GM12878 (cell line): Measurements from ENCODE around the gene DCLRE1B. TPM values are rescaled to one million over a fixed set of nuclear protein-coding genes. Genes with fewer than 3 reads are reported as not detected.

Experiments used
- ATAC-seq: fragments of 200-7000 bp; cut with Tn5 transposase; 3 replicates; pipeline ENCODE4 v1.9.1; 2020; ENCODE audit warnings: mild to moderate bottlenecking, moderate library complexity
- BruUV-seq: library from RNA; stranded (reverse); fragments of 400-500 nt; replicated peaks from 2 replicates; lab custom pipeline; 2021; lab: Mats Ljungman, UMichigan
- CTCF ChIA-PET: fragments of 300-600 bp; sonication (Branson Sonifier 250); formaldehyde crosslinking; extraction: SDS; loops from one replicate; lab custom pipeline; 2021; ENCODE audit warnings: inconsistent platforms; lab: Yijun Ruan, JAX
- POLR2A ChIA-PET: fragments of 350-600 bp; formaldehyde crosslinking; extraction: SDS; loops from one replicate; lab custom pipeline; 2021; ENCODE audit warnings: inconsistent platforms; lab: Charles Lee
- RAD21 ChIA-PET: fragments of 300-600 bp; sonication (Branson Sonifier 250); formaldehyde crosslinking; loops from one replicate; lab custom pipeline; 2023; ENCODE audit warnings: antibody characterized with exemption; ENCODE audit not compliant: unreplicated experiment; lab: Charles Lee
- SMC1A ChIA-PET: fragments of 300-600 bp; sonication (Branson Sonifier 250); formaldehyde crosslinking; loops from one replicate; lab custom pipeline; 2023; ENCODE audit not compliant: unreplicated experiment, uncharacterized antibody; lab: Charles Lee
- DNase-seq: peaks from one replicate; pipeline ENCODE4 v3.0.0-alpha.2; 2011; ENCODE audit warnings: low read depth, low spot score
- FAIRE-seq: peaks from 3 replicates; lab custom pipeline; 2011; peaks lifted over from hg19 to GRCh38; lab: Jason Lieb, UNC
- H2AFZ ChIP-seq: 2 replicates; pipeline ENCODE4 v1.6.0; 2011; ENCODE audit warnings: low read depth, low read length, control low read depth; ENCODE audit not compliant: control insufficient read depth
- H3K27ac ChIP-seq: 2 replicates; pipeline ENCODE4 v1.5.1; 2011; ENCODE audit warnings: control low read depth; ENCODE audit not compliant: control insufficient read depth, insufficient read depth
- H3K27me3 ChIP-seq, 2 experiments: replicated peaks in 1 of 2; 2 replicates each; pipeline versions ENCODE4 v1.6.0 to v1.6.1; 2011; ENCODE audit warnings: low read length in 1 of 2; ENCODE audit not compliant: control insufficient read depth in 2 of 2, insufficient read depth in 2 of 2
- H3K36me3 ChIP-seq, 2 experiments: 2 replicates each; pipeline ENCODE4 v1.5.1; 2011; ENCODE audit warnings: low read length in 1 of 2; ENCODE audit not compliant: control insufficient read depth in 2 of 2, insufficient read depth in 2 of 2
- H3K4me1 ChIP-seq: 2 replicates; pipeline ENCODE4 v1.6.1; 2011; ENCODE audit warnings: mild to moderate bottlenecking, low read length, moderate library complexity, mixed read lengths; ENCODE audit not compliant: control insufficient read depth, insufficient read depth
- H3K4me2 ChIP-seq: 2 replicates; pipeline ENCODE4 v1.6.0; 2011; ENCODE audit warnings: control low read depth; ENCODE audit not compliant: control insufficient read depth, insufficient read depth
- H3K4me3 ChIP-seq: fragments of 200-600 bp; sonication (generic); 2 replicates; pipeline ENCODE4 v1.5.1; 2016
- H3K79me2 ChIP-seq: 2 replicates; pipeline ENCODE4 v1.6.0; 2011; ENCODE audit warnings: low read length; ENCODE audit not compliant: control insufficient read depth, insufficient read depth
- H3K9ac ChIP-seq: 2 replicates; pipeline ENCODE4 v1.8.0; 2011; ENCODE audit warnings: low read length, control low read depth, mixed read lengths; ENCODE audit not compliant: control insufficient read depth, insufficient read depth
- H3K9me3 ChIP-seq: replicated peaks from 3 replicates; pipeline ENCODE4 v1.5.1; 2011; ENCODE audit warnings: mild to moderate bottlenecking, low read length; ENCODE audit not compliant: control insufficient read depth, insufficient read depth
- H4K20me1 ChIP-seq: 2 replicates; pipeline ENCODE4 v1.6.0; 2011; ENCODE audit not compliant: control insufficient read depth, insufficient read depth
- EZH2 ChIP-seq: IDR thresholded peaks from 2 replicates; pipeline ENCODE4 v1.6.1; 2012; ENCODE audit warnings: low read depth, mild to moderate bottlenecking, control low read depth, inconsistent platforms, low read length, borderline replicate concordance; ENCODE audit not compliant: control insufficient read depth
- IRF3 ChIP-seq: fragments of 450-650 bp; IDR thresholded peaks from 2 replicates; pipeline ENCODE4 v1.6.1; 2014; ENCODE audit warnings: mild to moderate bottlenecking
- IRF4 ChIP-seq: IDR thresholded peaks from 2 replicates; pipeline ENCODE4 v1.6.1; 2011; ENCODE audit warnings: low read depth, low read length
- KAT2A ChIP-seq: conservative IDR thresholded peaks from 2 replicates; pipeline ENCODE4 v1.6.1; 2011; ENCODE audit warnings: low read depth, low read length; ENCODE audit not compliant: control insufficient read depth
- NBN ChIP-seq: fragments of 450-650 bp; IDR thresholded peaks from 2 replicates; pipeline ENCODE4 v1.6.1; 2016
- NFYB ChIP-seq: IDR thresholded peaks from 2 replicates; pipeline ENCODE4 v1.6.1; 2011; ENCODE audit warnings: low read depth, mild to moderate bottlenecking, low read length, improper control_type of control experiment, moderate library complexity; ENCODE audit not compliant: insufficient read depth
- NRF1 ChIP-seq: conservative IDR thresholded peaks from 2 replicates; pipeline ENCODE4 v1.6.1; 2011; ENCODE audit warnings: mild to moderate bottlenecking, low read depth, low read length, improper control_type of control experiment
- RCOR1 ChIP-seq: conservative IDR thresholded peaks from 2 replicates; pipeline ENCODE4 v1.6.1; 2012; ENCODE audit warnings: low read depth, low read length, improper control_type of control experiment
- SIX5 ChIP-seq: IDR thresholded peaks from 2 replicates; pipeline ENCODE4 v1.6.1; 2011; ENCODE audit warnings: mild to moderate bottlenecking, low read depth, low read length, moderate library complexity; ENCODE audit not compliant: severe bottlenecking
- SUPT20H ChIP-seq: IDR thresholded peaks from 2 replicates; pipeline ENCODE4 v1.6.1; 2011; ENCODE audit warnings: low read depth, mild to moderate bottlenecking, low read length, moderate library complexity, borderline replicate concordance; ENCODE audit not compliant: control insufficient read depth
- YY1 ChIP-seq: IDR thresholded peaks from 2 replicates; pipeline ENCODE4 v1.6.1; 2011; ENCODE audit warnings: low read depth, mild to moderate bottlenecking, low read length
- ZBED1 ChIP-seq: IDR thresholded peaks from 2 replicates; pipeline ENCODE4 v1.6.1; 2016; ENCODE audit warnings: borderline replicate concordance
- WGBS: methylation state at CpG from one replicate; pipeline ENCODE4 v1.1.6; 2016; ENCODE audit warnings: low lambda C conversion rate; ENCODE audit not compliant: insufficient replicate concordance, insufficient coverage; ENCODE audit errors: missing lambda C conversion rate; 5-methylcytosine and 5-hydroxymethylcytosine counted together
- in situ Hi-C: fragments of 300-500 bp; cut with MboI; formaldehyde crosslinking; loops from 9 replicates; pipeline ENCODE4 v1.14.3; 2018; ENCODE audit warnings: mixed read lengths
- intact Hi-C: fragments of 100-400 bp; cut with micrococcal nuclease; formaldehyde crosslinking; loops from one replicate; pipeline ENCODE4 v1.14.2; 2022; ENCODE audit not compliant: unreplicated experiment
- polyA plus RNA-seq, 11 experiments: library from polyadenylated mRNA; depleted of rRNA in 4 of 11; unstranded in 6 of 11; stranded (reverse) in 5 of 11; fragments of >200 nt; fragmentation: Nextera tagmentation in 4 of 11; fragmentation: Illumina TruSeq in 1 of 11; extraction: Ambion mirVana in 4 of 11; extraction: Trizol in 1 of 11; gene quantifications; 1 replicate in 1 of 11; 2 replicates in 10 of 11; pipeline versions ENCODE4 v1.2.1 to v1.2.3, GENCODE V29; 2011 to 2016; ENCODE audit warnings: inconsistent platforms in 2 of 11, missing spikeins in 2 of 11, low read depth in 1 of 11
- total RNA-seq, 4 experiments: library from RNA; depleted of rRNA in 3 of 4; stranded (reverse); fragments of >200 nt in 3 of 4; fragmentation: Illumina TruSeq in 1 of 4; extraction: Trizol in 1 of 4; gene quantifications; 2 replicates each; pipeline versions ENCODE4 v1.2.1 to v1.2.3, GENCODE V29; 2013 to 2021
- TF ChIP-seq, protein P1 (sequence below), 3 experiments: IDR thresholded peaks in 2 of 3; conservative IDR thresholded peaks in 1 of 3; 2 replicates each; pipeline ENCODE4 v1.5.1; 2011; ENCODE audit warnings: low read depth in 3 of 3, low read length in 3 of 3, mild to moderate bottlenecking in 3 of 3, control low read depth in 2 of 3, moderate library complexity in 2 of 3, inconsistent platforms in 1 of 3, mixed read lengths in 1 of 3; ENCODE audit not compliant: control insufficient read depth in 2 of 3, insufficient read depth in 1 of 3; ENCODE audit errors: extremely low read depth in 1 of 3
- TF ChIP-seq, protein P2 (sequence below): fragments of 450-650 bp; IDR thresholded peaks from 2 replicates; pipeline ENCODE4 v1.6.1; 2017; ENCODE audit warnings: low read depth, mild to moderate bottlenecking, moderate library complexity
- TF ChIP-seq, protein P3 (sequence below): fragments of 150-350 bp; IDR thresholded peaks from 2 replicates; pipeline ENCODE4 v1.6.1; 2014; ENCODE audit warnings: mild to moderate bottlenecking, low read depth, low read length
- TF ChIP-seq, protein P4 (sequence below): fragments of 450-650 bp; IDR thresholded peaks from 2 replicates; pipeline ENCODE4 v1.6.1; 2016; ENCODE audit warnings: mild to moderate bottlenecking

Gene DCLRE1B
- total and polyA plus RNA-seq, 10 of the 15 experiments (the other 5 are each of a cell fraction or from before 2014, with no cell fraction given) = 5.4 to 18.3 (median 13.4) TPM

GRCh38 chr1:113917400-113918082 is 12.4 kb downstream of the DCLRE1B start:
- TF ChIP-seq NBN (no peak), EZH2 (no peak), YY1 (no peak), KAT2A (no peak), NFYB (no peak), IRF3 (no peak), ZBED1 (no peak), SUPT20H (no peak), IRF4 (no peak), RCOR1 (no peak), NRF1 (no peak), SIX5 (no peak)
- TF ChIP-seq, protein P1, sequence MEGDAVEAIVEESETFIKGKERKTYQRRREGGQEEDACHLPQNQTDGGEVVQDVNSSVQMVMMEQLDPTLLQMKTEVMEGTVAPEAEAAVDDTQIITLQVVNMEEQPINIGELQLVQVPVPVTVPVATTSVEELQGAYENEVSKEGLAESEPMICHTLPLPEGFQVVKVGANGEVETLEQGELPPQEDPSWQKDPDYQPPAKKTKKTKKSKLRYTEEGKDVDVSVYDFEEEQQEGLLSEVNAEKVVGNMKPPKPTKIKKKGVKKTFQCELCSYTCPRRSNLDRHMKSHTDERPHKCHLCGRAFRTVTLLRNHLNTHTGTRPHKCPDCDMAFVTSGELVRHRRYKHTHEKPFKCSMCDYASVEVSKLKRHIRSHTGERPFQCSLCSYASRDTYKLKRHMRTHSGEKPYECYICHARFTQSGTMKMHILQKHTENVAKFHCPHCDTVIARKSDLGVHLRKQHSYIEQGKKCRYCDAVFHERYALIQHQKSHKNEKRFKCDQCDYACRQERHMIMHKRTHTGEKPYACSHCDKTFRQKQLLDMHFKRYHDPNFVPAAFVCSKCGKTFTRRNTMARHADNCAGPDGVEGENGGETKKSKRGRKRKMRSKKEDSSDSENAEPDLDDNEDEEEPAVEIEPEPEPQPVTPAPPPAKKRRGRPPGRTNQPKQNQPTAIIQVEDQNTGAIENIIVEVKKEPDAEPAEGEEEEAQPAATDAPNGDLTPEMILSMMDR (IDR thresholded peaks at IDR 0.05 in 2 of 3, conservative IDR thresholded peaks at IDR 0.05 in 1 of 3; ENCODE audit: control insufficient read depth in 2 of 3, extremely low read depth in 1 of 3, insufficient read depth in 1 of 3, low read depth in 3 of 3, low read length in 3 of 3) = no peak
- TF ChIP-seq, protein P2, sequence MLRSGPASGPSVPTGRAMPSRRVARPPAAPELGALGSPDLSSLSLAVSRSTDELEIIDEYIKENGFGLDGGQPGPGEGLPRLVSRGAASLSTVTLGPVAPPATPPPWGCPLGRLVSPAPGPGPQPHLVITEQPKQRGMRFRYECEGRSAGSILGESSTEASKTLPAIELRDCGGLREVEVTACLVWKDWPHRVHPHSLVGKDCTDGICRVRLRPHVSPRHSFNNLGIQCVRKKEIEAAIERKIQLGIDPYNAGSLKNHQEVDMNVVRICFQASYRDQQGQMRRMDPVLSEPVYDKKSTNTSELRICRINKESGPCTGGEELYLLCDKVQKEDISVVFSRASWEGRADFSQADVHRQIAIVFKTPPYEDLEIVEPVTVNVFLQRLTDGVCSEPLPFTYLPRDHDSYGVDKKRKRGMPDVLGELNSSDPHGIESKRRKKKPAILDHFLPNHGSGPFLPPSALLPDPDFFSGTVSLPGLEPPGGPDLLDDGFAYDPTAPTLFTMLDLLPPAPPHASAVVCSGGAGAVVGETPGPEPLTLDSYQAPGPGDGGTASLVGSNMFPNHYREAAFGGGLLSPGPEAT = no peak
- TF ChIP-seq, protein P3, sequence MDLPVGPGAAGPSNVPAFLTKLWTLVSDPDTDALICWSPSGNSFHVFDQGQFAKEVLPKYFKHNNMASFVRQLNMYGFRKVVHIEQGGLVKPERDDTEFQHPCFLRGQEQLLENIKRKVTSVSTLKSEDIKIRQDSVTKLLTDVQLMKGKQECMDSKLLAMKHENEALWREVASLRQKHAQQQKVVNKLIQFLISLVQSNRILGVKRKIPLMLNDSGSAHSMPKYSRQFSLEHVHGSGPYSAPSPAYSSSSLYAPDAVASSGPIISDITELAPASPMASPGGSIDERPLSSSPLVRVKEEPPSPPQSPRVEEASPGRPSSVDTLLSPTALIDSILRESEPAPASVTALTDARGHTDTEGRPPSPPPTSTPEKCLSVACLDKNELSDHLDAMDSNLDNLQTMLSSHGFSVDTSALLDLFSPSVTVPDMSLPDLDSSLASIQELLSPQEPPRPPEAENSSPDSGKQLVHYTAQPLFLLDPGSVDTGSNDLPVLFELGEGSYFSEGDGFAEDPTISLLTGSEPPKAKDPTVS = no peak
- TF ChIP-seq, protein P4, sequence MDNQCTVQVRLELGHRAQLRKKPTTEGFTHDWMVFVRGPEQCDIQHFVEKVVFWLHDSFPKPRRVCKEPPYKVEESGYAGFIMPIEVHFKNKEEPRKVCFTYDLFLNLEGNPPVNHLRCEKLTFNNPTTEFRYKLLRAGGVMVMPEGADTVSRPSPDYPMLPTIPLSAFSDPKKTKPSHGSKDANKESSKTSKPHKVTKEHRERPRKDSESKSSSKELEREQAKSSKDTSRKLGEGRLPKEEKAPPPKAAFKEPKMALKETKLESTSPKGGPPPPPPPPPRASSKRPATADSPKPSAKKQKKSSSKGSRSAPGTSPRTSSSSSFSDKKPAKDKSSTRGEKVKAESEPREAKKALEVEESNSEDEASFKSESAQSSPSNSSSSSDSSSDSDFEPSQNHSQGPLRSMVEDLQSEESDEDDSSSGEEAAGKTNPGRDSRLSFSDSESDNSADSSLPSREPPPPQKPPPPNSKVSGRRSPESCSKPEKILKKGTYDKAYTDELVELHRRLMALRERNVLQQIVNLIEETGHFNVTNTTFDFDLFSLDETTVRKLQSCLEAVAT = no peak
- SMC1A ChIA-PET = interaction anchor here (1.3 kb wide), 1 partner anchor 12 kb away, joined by 4 read pairs; the partner anchor contains the start of gene DCLRE1B
- no peak overlapping the region for H3K4me2 ChIP-seq
- no peaks in the 10 kb centered on the region for H3K27me3 ChIP-seq
- no peaks in the 10 kb centered on the region for H4K20me1 ChIP-seq
- no peaks in the 10 kb centered on the region for H3K36me3 ChIP-seq
- H3K9ac ChIP-seq = no peak overlapping the region
- H2AFZ ChIP-seq = no peak overlapping the region
- in situ Hi-C loops (no loop called here), intact Hi-C loops (no loop called here)
- 75% methylated on average over 2 of the region's 2 CpGs for WGBS
- DNase-seq = no peak
- no peak overlapping the region for H3K4me3 ChIP-seq
- no peak overlapping the region for H3K27ac ChIP-seq
- H3K79me2 ChIP-seq = no peaks in the 10 kb centered on the region
- FAIRE-seq = no peak
- no peak; the same call in 2 of the 3 replicates for ATAC-seq
- H3K4me1 ChIP-seq = no peaks in the 10 kb centered on the region
- no peaks in the 10 kb centered on the region; the same call in 2 of the 3 replicates for H3K9me3 ChIP-seq
- no TSS peak for BruUV-seq
- RAD21 ChIA-PET = no interaction called here
- CTCF ChIA-PET = interaction anchor here (1.4 to 2.3 kb wide), 3 partner anchors 10 to 82 kb away, joined by 3 to 6 read pairs (median 4); partner anchors contain the start of gene HIPK1
- POLR2A ChIA-PET = no interaction called here
